ENCODE data around the gene GRK5.

- TF ChIP-seq SRSF1 (IDR thresholded peaks at IDR 0.05; ENCODE audit: low read depth, low read length) = no peak
- TF ChIP-seq HES1 (IDR thresholded peaks at IDR 0.05; ENCODE audit: low read depth) = no peak
These were observed 60.0 kb downstream of the GRK5 start for GRCh38 chr10:119267384-119267783.

All from K562 (cell line).